ENCODE results near the gene SAP30.

- TF ChIP-seq, protein P1, sequence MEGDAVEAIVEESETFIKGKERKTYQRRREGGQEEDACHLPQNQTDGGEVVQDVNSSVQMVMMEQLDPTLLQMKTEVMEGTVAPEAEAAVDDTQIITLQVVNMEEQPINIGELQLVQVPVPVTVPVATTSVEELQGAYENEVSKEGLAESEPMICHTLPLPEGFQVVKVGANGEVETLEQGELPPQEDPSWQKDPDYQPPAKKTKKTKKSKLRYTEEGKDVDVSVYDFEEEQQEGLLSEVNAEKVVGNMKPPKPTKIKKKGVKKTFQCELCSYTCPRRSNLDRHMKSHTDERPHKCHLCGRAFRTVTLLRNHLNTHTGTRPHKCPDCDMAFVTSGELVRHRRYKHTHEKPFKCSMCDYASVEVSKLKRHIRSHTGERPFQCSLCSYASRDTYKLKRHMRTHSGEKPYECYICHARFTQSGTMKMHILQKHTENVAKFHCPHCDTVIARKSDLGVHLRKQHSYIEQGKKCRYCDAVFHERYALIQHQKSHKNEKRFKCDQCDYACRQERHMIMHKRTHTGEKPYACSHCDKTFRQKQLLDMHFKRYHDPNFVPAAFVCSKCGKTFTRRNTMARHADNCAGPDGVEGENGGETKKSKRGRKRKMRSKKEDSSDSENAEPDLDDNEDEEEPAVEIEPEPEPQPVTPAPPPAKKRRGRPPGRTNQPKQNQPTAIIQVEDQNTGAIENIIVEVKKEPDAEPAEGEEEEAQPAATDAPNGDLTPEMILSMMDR (IDR thresholded peaks at IDR 0.05), result no peak
- TF ChIP-seq POLR2A (IDR thresholded peaks at IDR 0.05), result no peak
These were observed 10.2 kb downstream of the SAP30 start for GRCh38 chr4:173380987-173381386.
